Measurements from ENCODE around the gene TYMS. TPM values are rescaled to one million over a fixed set of nuclear protein-coding genes. Genes with fewer than 3 reads are reported as not detected.
A peak's percentile ranks its signal among the peaks of the same experiment; 100 is the strongest.

Gene TYMS
- total RNA-seq, 2 experiments from 2014 or later = 502 to 505 TPM

DNA sequence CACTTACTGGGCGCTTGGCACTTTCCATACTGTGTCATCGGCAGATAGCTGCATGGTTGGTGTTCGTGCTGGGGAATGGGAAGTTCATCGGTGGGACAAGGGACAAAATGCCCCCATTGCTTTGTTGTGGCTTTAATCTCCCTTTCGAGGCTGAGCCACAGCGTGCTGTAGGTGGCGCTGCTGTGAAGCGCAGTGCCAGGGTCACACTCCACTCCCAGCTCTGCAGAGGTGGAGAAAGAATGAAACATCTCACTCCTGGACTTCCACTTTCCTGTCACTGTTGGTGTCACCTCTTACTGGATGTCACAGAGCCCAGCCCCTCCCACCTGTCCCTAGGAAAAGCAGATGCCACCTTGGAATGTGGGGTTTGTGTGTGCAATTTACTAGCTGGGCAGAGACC, 8.7 kb downstream of the TYMS start:
- Mint-ChIP-seq H3K27me3 (ENCODE audit: low read depth) (no peaks in the 10 kb centered on the region), H3K4me1 (ENCODE audit: low read depth) (peaks cover 28% of the 10 kb centered on the region), H3K27ac (peak overlapping the region; percentile 60), H3K4me3 (no peak overlapping the region), H3K36me3 (ENCODE audit: low read depth) (peaks cover 54% of the 10 kb centered on the region), H3K9me3 (ENCODE audit: insufficient read depth) (peaks cover 6% of the 10 kb centered on the region)
- ATAC-seq (no peak), DNase-seq (peak; percentile 22)
- ChIA-PET CTCF (interaction anchor here (0.9 to 1.2 kb wide), 3 partner anchors 16 to 166 kb away, joined by 3 to 5 read pairs (median 3); no protein-coding TSS in a partner anchor), POLR2A (no interaction called here)

DNA sequence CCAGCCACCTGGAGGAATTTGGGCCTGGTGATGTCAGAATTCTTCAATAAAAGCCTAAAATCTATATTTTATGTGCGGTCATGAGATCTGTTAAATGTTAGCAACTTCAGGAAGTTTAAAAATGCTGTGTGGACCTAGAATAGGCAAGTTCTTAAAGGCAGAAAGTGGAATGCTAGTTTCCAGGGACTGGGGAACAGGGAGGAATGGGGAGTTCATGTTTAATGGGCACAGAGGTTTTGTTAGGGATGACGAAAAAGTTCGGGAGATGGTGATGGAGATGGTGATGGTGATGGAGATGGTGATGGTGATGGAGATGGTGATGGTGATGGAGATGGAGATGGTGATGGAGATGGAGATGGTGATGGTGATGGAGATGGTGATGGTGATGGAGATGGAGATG, 9.2 kb downstream of the TYMS start:
- Mint-ChIP-seq H3K27me3 (ENCODE audit: low read depth) (no peaks in the 10 kb centered on the region), H3K9me3 (ENCODE audit: insufficient read depth) (peaks cover 6% of the 10 kb centered on the region), H3K36me3 (ENCODE audit: low read depth) (peaks cover 54% of the 10 kb centered on the region), H3K4me3 (no peak overlapping the region), H3K4me1 (ENCODE audit: low read depth) (peaks cover 23% of the 10 kb centered on the region), H3K27ac (peak overlapping the region; percentile 33)
- DNase-seq (no peak), ATAC-seq (no peak)
- ChIA-PET POLR2A (no interaction called here), CTCF (interaction anchor here (0.9 to 1.2 kb wide), 3 partner anchors 15 to 165 kb away, joined by 3 to 5 read pairs (median 3); no protein-coding TSS in a partner anchor)

DNA sequence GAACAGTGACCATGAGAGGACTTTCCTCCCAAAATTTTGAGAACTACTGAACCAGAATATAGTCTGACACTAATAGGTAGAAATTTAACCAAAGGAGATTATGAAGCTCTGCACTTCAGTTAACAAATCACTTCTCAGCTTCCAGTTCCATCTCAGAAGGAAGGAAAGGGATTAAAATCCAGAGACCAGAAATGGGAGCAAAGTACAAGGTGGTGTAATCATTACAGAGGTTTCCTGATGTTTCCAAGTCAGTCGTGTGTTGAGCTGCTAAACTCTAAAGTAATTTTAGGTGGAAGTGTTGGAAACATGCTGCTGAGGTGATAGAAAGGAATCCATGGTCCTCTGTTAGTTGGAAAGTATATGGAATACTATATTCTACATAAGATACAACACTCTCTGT, 10.8 kb downstream of the TYMS start:
- DNase-seq (peak; percentile 1), ATAC-seq (no peak)
- Mint-ChIP-seq H3K27ac (peak overlapping the region; percentile 1), H3K36me3 (ENCODE audit: low read depth) (peaks cover 62% of the 10 kb centered on the region), H3K27me3 (ENCODE audit: low read depth) (no peaks in the 10 kb centered on the region), H3K4me3 (no peak overlapping the region), H3K4me1 (ENCODE audit: low read depth) (peaks cover 17% of the 10 kb centered on the region), H3K9me3 (ENCODE audit: insufficient read depth) (no peaks in the 10 kb centered on the region)
- CTCF ChIA-PET = interaction anchor here (1.2 kb wide), 1 partner anchor 10 kb away, joined by 3 read pairs; no protein-coding TSS in a partner anchor
- POLR2A ChIA-PET = interaction anchor here (1.3 kb wide), 1 partner anchor 10 kb away, joined by 6 read pairs; no protein-coding TSS in a partner anchor

DNA sequence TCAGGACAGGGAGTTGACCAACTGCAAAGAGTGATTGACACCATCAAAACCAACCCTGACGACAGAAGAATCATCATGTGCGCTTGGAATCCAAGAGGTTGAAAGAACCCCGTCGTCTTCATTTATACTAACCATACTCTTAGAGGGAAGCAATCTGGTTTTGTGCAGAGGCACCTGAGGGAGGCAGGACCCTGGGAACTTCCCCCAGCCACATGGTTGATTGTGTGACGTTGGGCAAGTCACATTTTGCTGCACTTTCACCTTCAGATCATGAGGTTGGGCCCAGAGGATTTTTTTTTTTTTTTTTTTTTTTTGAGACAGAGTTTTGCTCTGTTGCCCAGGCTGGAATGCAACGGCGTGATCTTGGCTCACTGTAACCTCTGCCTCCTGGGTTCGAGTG, 11.6 kb downstream of the TYMS start:
- no peak for ATAC-seq
- ChIA-PET CTCF (no interaction called here), POLR2A (no interaction called here)
- no peaks in the 10 kb centered on the region for H3K9me3 Mint-ChIP-seq (ENCODE audit: insufficient read depth)
- no peak overlapping the region for H3K4me3 Mint-ChIP-seq
- DNase-seq = no peak
- peaks cover 67% of the 10 kb centered on the region for H3K36me3 Mint-ChIP-seq (ENCODE audit: low read depth)
- H3K27me3 Mint-ChIP-seq (ENCODE audit: low read depth) = no peaks in the 10 kb centered on the region
- no peak overlapping the region for H3K27ac Mint-ChIP-seq
- H3K4me1 Mint-ChIP-seq (ENCODE audit: low read depth) = peaks cover 17% of the 10 kb centered on the region

DNA sequence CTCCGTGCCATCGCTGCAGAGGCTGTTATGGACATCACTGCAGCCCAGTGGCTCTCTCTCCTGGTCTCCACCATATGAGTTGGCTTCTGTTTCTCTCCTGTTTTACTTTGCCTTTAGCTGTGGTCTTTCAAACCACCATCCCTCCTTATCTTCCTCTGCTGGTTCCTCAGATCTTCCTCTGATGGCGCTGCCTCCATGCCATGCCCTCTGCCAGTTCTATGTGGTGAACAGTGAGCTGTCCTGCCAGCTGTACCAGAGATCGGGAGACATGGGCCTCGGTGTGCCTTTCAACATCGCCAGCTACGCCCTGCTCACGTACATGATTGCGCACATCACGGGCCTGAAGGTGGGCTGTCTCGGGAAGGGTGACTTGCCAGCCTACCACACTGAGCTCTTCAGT, 13.1 kb downstream of the TYMS start:
- H3K4me3 Mint-ChIP-seq = no peak overlapping the region
- H3K36me3 Mint-ChIP-seq (ENCODE audit: low read depth) = peaks cover 76% of the 10 kb centered on the region
- H3K9me3 Mint-ChIP-seq (ENCODE audit: insufficient read depth) = no peaks in the 10 kb centered on the region
- H3K27me3 Mint-ChIP-seq (ENCODE audit: low read depth) = no peaks in the 10 kb centered on the region
- peaks cover 17% of the 10 kb centered on the region for H3K4me1 Mint-ChIP-seq (ENCODE audit: low read depth)
- peak overlapping the region; percentile 3 for H3K27ac Mint-ChIP-seq
- POLR2A ChIA-PET = interaction anchor here (0.8 to 1.6 kb wide), 4 partner anchors 10 to 40 kb away, joined by 4 to 13 read pairs (median 6); partner anchors contain the start of gene TYMS
- ATAC-seq = no peak
- no peak for DNase-seq
- CTCF ChIA-PET = interaction anchor here (2.7 kb wide), 1 partner anchor 46 kb away, joined by 9 read pairs; no protein-coding TSS in a partner anchor

DNA sequence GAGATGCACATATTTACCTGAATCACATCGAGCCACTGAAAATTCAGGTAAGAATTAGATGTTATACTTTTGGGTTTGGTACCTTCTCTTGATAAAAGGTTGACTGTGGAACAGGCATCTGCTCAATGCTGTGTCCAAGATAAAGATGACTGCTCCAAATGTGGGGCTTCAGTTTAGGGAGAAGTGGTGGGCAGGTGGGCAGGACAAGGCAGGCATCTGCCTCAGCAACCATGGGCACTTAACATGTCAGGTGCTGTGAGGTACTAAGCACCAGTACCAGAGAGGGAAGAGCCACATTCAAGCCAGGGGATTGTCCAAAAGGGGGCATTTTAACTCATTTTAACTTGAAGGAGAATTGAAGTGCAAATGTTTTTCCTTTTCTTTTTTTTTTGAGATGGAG, 14.0 kb downstream of the TYMS start:
- no peak overlapping the region for H3K4me3 Mint-ChIP-seq
- peaks cover 80% of the 10 kb centered on the region for H3K36me3 Mint-ChIP-seq (ENCODE audit: low read depth)
- H3K9me3 Mint-ChIP-seq (ENCODE audit: insufficient read depth) = no peaks in the 10 kb centered on the region
- ATAC-seq = no peak
- DNase-seq = no peak
- H3K27ac Mint-ChIP-seq = peak overlapping the region; percentile 64
- ChIA-PET POLR2A (interaction anchor here (1.0 to 1.6 kb wide), 3 partner anchors 9 to 13 kb away, joined by 5 to 13 read pairs (median 6); partner anchors contain the start of gene TYMS), CTCF (interaction anchor here (2.7 kb wide), 1 partner anchor 47 kb away, joined by 9 read pairs; no protein-coding TSS in a partner anchor)
- no peaks in the 10 kb centered on the region for H3K27me3 Mint-ChIP-seq (ENCODE audit: low read depth)
- H3K4me1 Mint-ChIP-seq (ENCODE audit: low read depth) = peaks cover 16% of the 10 kb centered on the region

DNA sequence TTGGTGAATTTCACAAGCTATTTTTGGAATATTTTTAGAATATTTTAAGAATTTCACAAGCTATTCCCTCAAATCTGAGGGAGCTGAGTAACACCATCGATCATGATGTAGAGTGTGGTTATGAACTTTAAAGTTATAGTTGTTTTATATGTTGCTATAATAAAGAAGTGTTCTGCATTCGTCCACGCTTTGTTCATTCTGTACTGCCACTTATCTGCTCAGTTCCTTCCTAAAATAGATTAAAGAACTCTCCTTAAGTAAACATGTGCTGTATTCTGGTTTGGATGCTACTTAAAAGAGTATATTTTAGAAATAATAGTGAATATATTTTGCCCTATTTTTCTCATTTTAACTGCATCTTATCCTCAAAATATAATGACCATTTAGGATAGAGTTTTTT, 15.9 kb downstream of the TYMS start:
- DNase-seq = no peak

DNA sequence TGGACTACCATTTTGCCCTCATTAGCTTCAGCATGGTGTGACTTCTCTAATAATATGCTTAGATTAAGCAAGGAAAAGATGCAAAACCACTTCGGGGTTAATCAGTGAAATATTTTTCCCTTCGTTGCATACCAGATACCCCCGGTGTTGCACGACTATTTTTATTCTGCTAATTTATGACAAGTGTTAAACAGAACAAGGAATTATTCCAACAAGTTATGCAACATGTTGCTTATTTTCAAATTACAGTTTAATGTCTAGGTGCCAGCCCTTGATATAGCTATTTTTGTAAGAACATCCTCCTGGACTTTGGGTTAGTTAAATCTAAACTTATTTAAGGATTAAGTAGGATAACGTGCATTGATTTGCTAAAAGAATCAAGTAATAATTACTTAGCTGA, 16.3 kb downstream of the TYMS start:
- no peaks in the 10 kb centered on the region for H3K27me3 Mint-ChIP-seq (ENCODE audit: low read depth)
- ChIA-PET POLR2A (interaction anchor here (1.1 to 1.2 kb wide), 2 partner anchors 8 to 19 kb away, joined by 4 to 6 read pairs; no protein-coding TSS in a partner anchor), CTCF (interaction anchor here (1.0 to 1.6 kb wide), 3 partner anchors 15 to 157 kb away, joined by 3 to 5 read pairs (median 4); no protein-coding TSS in a partner anchor)
- ATAC-seq (no peak), DNase-seq (no peak)
- H3K27ac Mint-ChIP-seq = no peak overlapping the region
- no peaks in the 10 kb centered on the region for H3K9me3 Mint-ChIP-seq (ENCODE audit: insufficient read depth)
- no peak overlapping the region for H3K4me3 Mint-ChIP-seq
- H3K36me3 Mint-ChIP-seq (ENCODE audit: low read depth) = peaks cover 84% of the 10 kb centered on the region
- H3K4me1 Mint-ChIP-seq (ENCODE audit: low read depth) = peaks cover 4% of the 10 kb centered on the region

More for the DNA sequence above, 15.9 kb downstream of the TYMS start:
- Mint-ChIP-seq H3K36me3 (ENCODE audit: low read depth) (peaks cover 85% of the 10 kb centered on the region), H3K4me3 (no peak overlapping the region), H3K27me3 (ENCODE audit: low read depth) (no peaks in the 10 kb centered on the region), H3K9me3 (ENCODE audit: insufficient read depth) (no peaks in the 10 kb centered on the region), H3K4me1 (ENCODE audit: low read depth) (peaks cover 7% of the 10 kb centered on the region), H3K27ac (no peak overlapping the region)
- ChIA-PET CTCF (interaction anchor here (0.9 to 2.7 kb wide), 5 partner anchors 15 to 159 kb away, joined by 3 to 9 read pairs (median 4); no protein-coding TSS in a partner anchor), POLR2A (interaction anchor here (1.1 to 1.2 kb wide), 3 partner anchors 9 to 19 kb away, joined by 4 to 6 read pairs (median 4); no protein-coding TSS in a partner anchor)
- no peak for ATAC-seq

DNA sequence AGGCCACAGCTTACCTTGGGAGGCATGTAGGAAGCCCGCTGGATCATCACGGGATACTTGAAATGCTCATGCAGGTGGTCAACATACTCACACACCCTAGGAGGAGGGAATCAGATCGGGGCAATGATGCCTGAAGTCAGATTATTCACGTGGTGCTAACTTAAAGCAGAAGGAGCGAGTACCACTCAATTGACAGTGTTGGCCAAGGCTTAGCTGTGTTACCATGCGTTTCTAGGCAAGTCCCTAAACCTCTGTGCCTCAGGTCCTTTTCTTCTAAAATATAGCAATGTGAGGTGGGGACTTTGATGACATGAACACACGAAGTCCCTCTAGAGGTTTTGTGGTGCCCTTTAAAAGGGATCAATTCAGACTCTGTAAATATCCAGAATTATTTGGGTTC, 17.9 kb downstream of the TYMS start:
- Mint-ChIP-seq H3K4me3 (no peak overlapping the region), H3K9me3 (ENCODE audit: insufficient read depth) (no peaks in the 10 kb centered on the region), H3K4me1 (ENCODE audit: low read depth) (peaks cover 5% of the 10 kb centered on the region), H3K36me3 (ENCODE audit: low read depth) (peaks cover 83% of the 10 kb centered on the region), H3K27me3 (ENCODE audit: low read depth) (no peaks in the 10 kb centered on the region), H3K27ac (peak overlapping the region; percentile 47)
- ChIA-PET POLR2A (interaction anchor here (1.1 kb wide), 1 partner anchor 17 kb away, joined by 4 read pairs; no protein-coding TSS in a partner anchor), CTCF (no interaction called here)
- ATAC-seq = no peak
- no peak for DNase-seq

DNA sequence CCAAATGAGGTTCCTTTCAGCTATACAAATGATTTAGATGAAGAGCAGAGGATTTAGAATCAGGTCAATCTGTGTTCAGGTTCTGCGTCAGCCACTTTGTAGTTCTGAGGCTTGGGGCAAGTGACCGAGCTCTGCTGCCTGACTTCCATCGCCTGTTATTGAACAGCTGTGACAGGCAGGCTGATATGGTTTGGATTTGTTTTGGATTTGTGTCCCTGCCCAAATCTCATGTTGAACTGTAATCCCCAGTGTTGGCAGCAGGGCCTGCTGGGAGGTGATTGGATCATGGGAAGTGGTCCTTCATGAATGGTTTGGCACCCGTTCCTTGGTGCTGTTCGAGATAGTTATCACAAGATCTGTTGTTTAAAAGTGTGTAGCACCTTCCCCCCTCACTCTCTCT, 18.6 kb downstream of the TYMS start:
- H3K36me3 Mint-ChIP-seq (ENCODE audit: low read depth) = peaks cover 80% of the 10 kb centered on the region
- H3K27me3 Mint-ChIP-seq (ENCODE audit: low read depth) = no peaks in the 10 kb centered on the region
- peaks cover 12% of the 10 kb centered on the region for H3K4me1 Mint-ChIP-seq (ENCODE audit: low read depth)
- H3K27ac Mint-ChIP-seq = peak overlapping the region; percentile 44
- DNase-seq = no peak
- no peak for ATAC-seq
- ChIA-PET POLR2A (interaction anchor here (4.5 kb wide), 1 partner anchor 18 kb away, joined by 24 read pairs; the partner anchor contains the start of gene TYMS), CTCF (no interaction called here)
- H3K4me3 Mint-ChIP-seq = no peak overlapping the region
- no peaks in the 10 kb centered on the region for H3K9me3 Mint-ChIP-seq (ENCODE audit: insufficient read depth)

DNA sequence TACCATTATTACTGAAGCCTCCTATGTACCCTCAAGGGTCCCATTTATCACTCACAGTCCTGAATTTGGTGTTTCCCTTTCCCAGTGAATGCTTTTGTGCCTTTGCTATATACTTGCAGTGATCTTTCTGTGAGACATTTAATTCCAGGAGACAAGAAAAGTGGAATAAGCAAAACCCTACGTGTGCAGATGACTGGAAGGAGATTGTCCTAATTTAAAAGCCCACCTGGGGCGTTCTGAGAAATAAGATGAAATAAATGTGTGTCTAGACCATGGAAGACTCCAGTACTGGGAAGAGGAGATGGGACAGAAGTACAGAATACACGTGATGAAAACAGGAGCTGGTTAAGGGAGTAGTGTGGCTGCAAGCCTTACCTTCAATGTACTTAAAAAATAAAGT, 19.3 kb downstream of the TYMS start:
- Mint-ChIP-seq H3K9me3 (ENCODE audit: insufficient read depth) (no peaks in the 10 kb centered on the region), H3K4me3 (no peak overlapping the region), H3K4me1 (ENCODE audit: low read depth) (peaks cover 18% of the 10 kb centered on the region), H3K36me3 (ENCODE audit: low read depth) (peaks cover 80% of the 10 kb centered on the region), H3K27ac (peak overlapping the region; percentile 44), H3K27me3 (ENCODE audit: low read depth) (no peaks in the 10 kb centered on the region)
- ATAC-seq = no peak
- no peak for DNase-seq
- ChIA-PET POLR2A (interaction anchor here (4.5 kb wide), 1 partner anchor 18 kb away, joined by 24 read pairs; the partner anchor contains the start of gene TYMS), CTCF (no interaction called here)

DNA sequence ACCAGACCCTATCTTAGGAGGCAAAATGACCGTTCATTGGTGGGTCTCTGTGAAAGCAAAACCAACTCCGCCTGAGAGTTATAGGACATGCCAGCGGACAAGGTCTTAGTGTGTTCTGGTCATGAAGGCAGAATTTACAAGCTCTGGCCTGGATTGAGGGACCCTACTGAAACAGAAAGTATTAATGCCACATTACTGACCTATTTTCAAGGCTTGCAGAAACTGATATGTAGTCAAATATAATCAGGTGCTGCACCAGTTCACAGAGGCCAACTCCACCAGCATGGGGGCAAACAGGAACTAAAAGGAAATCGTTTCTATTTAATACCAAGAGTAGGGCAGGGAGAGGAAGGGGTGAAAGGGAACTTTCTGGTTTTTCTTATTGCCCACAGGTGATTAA, 19.7 kb downstream of the TYMS start:
- H3K4me1 Mint-ChIP-seq (ENCODE audit: low read depth) = peaks cover 22% of the 10 kb centered on the region
- CTCF ChIA-PET = no interaction called here
- DNase-seq (no peak), ATAC-seq (no peak)
- H3K4me3 Mint-ChIP-seq = no peak overlapping the region
- H3K36me3 Mint-ChIP-seq (ENCODE audit: low read depth) = peaks cover 80% of the 10 kb centered on the region
- H3K9me3 Mint-ChIP-seq (ENCODE audit: insufficient read depth) = no peaks in the 10 kb centered on the region
- H3K27me3 Mint-ChIP-seq (ENCODE audit: low read depth) = no peaks in the 10 kb centered on the region
- H3K27ac Mint-ChIP-seq = peak overlapping the region; percentile 44
- POLR2A ChIA-PET = interaction anchor here (4.5 kb wide), 1 partner anchor 19 kb away, joined by 24 read pairs; the partner anchor contains the start of gene TYMS

Data from activated CD8-positive, alpha-beta T cell treated with anti-CD3 and anti-CD28 coated beads, Interleukin-2, amount 10 ng/mL, durations not matched to agents 7 days and 5 days (primary cell).